CD4-positive, alpha-beta T cell treated with Interleukin-4 for 4 hours (primary cell): Measurements from ENCODE around the gene ZDHHC8.

Source experiments
- DNase-seq: peaks from one replicate; pipeline ENCODE4 v3.0.0-alpha.2; 2020

The ZDHHC8 gene

GRCh38 chr22:20130319-20130718, 1.3 kb upstream of the ZDHHC8 start:
- DNase-seq = no peak

DNA sequence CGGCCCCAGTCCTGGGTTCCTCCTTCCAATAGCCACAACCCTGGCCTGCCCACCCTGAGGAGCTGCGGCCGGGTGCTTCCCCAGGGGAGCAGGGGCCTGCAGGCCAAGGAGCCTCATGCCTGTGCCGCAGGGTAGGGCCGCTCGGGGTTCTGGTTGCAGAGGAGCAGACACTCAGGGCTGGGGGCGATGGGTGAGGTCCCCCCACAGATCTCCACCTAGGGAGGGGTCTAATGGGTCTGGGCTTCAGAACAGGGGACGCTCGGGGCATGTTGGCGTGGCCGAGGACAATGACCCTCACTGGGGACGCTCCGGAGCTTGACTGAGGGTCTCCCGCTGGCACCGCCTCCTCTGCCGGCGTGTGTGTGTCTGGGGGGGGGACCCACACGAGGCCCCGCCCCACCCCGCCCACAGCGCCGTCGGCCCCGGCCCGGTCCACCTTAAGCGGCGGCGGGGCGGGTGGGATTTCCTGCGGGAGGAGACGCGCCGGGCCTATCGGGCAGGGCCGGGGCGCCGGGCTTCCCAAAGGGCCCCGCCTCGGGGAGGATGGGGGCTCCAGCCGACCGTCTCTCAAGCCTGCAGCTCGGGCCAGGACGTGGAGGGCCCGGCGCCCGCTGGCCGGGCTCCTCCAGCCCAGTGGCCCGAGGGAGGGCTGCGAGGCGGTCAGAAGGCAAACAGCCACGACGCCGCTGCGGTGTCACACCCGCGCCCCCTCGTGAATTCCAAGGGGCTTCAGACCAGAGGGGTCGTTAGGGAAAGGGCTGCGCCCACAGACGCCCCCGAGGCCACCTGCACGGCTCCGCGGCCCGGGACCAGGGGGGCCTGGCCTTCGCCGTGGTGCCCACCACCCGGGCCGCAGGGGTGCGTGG, 640 bp upstream of the ZDHHC8 start:
- DNase-seq = peak; percentile 73

- no peak for DNase-seq
Observed at GRCh38 chr22:20131859-20132685, 468 bp downstream of the ZDHHC8 start.

- no peak for DNase-seq
Observed at GRCh38 chr22:20132686-20133246, 1.2 kb downstream of the ZDHHC8 start.

DNA sequence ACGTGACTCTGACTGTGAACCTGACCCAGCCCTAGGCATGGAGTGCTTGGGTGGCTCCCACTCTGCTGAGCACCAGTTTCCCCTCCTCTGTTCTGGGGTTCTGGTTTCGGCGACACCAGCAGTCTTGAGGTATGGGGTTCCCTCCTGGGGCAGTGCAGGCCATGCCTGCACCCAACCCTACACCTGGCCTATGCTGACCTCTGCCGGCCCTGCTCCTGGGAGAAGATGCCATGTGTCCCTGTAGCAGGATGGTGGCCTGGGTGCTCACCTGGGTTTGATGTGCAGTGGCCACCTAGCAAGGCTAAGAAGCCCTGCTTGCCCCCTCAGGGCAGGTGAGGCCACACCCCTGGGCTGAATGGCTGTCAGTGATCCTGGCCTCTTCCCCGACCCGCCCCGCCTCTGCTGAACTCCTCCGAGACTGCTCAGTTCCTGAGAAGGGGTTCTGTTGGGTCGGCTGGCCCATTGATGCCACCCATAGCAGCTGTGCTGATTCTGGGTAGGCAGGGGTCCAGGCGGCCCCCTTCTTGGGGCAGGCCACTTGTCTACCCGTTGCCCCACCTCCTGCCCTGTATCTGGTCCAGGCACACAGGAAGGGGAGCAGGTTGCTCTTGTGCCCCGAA, 2.4 kb downstream of the ZDHHC8 start:
- no peak for DNase-seq

DNA sequence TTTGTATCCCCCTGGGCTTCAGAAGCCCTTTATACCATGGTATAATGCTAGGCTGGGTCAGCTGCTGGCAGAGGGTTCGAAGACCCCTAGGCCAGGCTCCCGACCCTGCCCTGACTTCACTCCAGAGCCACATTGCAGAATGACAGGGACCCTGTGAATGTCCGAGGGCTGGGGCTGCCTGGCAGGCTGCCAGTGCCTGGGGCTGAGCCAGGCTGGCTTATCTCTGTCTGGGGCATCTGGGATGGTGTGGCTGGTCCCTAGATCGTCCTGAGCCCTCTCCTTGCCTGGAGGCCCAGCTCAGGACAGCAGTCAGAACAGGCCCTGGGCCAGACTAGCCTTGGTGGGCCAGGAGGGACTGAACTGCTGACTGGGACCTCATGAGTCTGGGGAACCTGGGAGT, 3.7 kb downstream of the ZDHHC8 start:
- DNase-seq = no peak

DNA sequence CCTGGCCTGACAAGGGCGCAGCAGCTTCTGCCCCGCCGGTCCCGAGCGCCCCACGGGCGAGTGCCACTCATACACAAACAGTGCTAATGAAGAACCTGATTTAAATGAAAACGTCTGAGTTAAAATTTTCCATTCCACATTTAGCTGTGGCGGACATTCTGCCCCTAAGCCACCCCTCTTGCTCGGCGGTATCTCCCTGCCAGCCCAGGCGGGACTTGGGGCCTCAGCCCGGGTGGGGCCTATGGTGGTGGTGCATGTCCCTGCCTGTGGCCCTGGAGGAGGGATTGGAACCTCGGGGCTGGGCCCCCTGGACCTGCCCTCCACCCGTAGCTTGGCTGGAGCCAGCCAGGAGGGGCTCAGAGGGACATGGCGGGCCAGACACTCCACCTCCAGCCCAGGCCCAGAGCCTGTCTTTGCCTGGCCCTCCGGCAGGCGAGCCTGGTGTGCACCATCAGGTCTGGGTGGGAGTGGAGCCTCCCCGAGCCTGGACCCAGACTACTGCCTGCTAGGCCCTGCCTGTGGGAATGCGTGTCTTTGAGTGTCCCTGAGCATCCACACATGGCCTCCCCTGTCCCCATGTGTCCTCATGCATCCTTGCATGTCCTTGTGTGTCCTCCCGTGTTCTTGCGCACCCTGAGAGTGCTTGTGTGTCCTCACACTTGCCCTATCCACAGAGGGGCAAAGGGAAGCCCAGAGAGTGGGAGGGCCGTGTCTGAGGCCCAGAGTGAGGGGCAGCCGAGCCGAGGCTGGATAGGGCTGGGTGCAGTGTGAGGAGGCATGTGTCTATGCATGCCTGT, 4.4 kb downstream of the ZDHHC8 start:
- no peak for DNase-seq

GRCh38 chr22:20136603-20136873, 4.9 kb downstream of the ZDHHC8 start:
- DNase-seq = no peak

DNA sequence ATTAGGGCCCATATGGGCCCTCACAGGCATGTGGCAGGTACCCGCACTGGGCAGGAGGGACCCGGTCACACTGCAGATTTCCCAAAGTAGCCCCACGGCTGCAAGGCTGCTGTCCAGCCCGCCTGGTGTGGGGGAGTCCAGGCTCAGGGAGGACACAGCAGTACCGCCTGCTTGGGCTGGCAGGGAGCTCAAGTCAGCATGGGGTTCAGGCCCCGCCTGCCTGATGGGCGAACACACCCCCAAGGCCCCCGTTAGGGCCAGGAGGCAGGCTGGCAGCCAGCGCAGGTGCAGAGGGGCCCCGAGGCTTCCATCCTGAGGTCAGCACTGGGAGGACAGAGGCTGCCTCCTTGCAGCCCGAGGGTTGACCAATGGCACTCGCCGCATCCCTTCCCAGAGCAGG, 5.5 kb downstream of the ZDHHC8 start:
- no peak for DNase-seq

- no peak for DNase-seq
Observed at GRCh38 chr22:20137671-20138416, 6.2 kb downstream of the ZDHHC8 start.

- DNase-seq = no peak
Observed at GRCh38 chr22:20138417-20138738, 6.8 kb downstream of the ZDHHC8 start.

DNA sequence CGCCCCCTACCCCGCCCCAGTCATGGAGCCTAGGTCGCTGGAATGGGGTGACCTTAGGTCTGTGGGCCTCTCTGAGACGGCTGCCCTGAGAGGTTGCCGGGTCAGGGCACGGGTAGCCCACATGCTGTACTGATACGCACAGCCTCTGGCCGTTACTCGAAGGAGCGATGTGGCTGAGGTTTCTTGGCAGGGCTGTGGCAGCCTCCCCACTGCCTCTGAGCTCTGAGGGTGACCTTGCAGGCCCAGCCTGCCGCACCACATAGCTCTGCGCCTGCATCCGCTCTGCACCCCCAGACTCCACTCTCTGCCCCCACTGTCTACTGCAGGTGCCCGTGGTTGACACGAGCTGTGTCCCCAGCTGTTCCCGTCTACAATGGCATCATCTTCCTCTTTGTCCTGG, 7.3 kb downstream of the ZDHHC8 start:
- no peak for DNase-seq

DNA sequence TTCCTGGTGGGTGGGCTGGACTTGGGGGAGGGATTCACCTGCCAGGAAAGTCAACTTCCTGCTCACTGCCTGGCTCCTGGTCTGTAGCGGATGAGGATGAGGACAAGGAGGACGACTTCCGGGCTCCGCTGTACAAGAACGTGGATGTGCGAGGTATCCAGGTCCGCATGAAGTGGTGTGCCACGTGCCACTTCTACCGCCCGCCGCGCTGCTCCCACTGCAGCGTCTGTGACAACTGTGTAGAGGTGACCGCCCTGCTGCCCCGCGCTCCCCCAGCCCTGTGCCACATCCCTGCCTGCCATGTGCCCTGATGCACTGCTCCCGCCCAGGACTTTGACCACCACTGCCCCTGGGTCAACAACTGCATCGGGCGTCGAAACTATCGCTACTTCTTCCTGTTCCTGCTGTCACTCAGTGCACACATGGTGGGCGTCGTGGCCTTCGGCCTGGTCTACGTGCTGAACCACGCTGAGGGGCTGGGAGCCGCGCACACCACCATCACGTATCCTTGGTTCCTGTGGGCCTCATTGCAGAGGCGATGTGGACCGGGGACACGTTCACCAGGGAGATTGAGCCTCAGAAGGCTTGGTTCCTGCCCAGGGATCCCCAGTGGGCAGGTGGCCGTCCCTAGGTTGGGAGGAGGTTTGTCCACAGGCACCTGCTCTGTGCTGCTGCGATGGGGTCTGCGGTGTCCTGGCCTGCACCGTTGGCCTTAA, 7.9 kb downstream of the ZDHHC8 start:
- no peak for DNase-seq

DNA sequence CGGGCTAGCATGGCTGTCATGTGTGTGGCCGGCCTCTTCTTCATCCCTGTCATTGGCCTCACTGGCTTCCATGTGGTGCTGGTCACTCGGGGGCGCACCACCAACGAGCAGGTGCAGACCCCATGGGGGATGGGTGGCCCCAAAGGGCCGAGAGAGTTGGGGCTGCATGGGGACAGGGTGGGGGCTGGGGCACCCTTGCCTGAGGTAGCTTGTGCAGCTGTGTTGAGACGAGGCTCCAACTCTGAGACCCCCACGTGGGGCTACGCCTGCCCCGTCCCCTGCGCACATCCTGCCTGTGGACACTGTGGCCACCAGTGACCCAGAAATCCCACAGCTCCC, 8.5 kb downstream of the ZDHHC8 start:
- no peak for DNase-seq

- DNase-seq = no peak
Observed at GRCh38 chr22:20140521-20140964, 8.9 kb downstream of the ZDHHC8 start.

- DNase-seq = no peak
Observed at GRCh38 chr22:20141186-20142077, 9.8 kb downstream of the ZDHHC8 start.

DNA sequence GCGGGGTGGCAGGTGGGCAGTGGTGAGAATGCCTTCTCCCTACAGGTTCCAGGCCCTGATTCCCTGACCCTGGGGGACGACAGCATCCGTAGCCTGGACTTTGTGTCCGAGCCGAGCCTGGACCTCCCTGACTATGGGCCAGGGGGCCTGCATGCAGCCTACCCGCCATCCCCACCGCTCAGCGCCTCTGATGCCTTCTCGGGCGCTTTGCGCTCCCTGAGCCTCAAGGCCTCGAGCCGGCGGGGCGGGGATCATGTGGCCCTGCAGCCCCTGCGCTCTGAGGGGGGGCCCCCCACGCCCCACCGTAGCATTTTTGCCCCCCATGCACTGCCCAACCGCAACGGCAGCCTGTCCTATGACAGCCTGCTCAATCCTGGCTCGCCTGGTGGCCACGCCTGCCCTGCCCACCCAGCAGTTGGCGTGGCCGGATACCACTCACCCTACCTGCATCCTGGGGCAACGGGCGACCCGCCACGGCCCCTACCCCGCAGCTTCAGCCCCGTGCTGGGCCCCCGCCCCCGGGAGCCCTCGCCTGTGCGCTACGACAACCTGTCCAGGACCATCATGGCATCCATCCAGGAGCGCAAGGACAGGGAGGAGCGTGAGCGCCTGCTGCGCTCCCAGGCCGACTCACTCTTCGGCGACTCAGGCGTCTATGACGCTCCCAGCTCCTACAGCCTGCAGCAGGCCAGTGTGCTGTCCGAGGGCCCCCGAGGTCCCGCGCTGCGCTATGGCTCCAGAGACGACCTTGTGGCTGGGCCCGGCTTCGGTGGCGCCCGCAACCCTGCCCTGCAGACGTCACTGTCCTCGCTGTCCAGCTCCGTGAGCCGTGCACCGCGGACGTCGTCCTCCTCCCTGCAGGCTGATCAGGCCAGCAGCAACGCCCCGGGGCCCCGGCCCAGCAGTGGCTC, 11.4 kb downstream of the ZDHHC8 start:
- DNase-seq = no peak

DNA sequence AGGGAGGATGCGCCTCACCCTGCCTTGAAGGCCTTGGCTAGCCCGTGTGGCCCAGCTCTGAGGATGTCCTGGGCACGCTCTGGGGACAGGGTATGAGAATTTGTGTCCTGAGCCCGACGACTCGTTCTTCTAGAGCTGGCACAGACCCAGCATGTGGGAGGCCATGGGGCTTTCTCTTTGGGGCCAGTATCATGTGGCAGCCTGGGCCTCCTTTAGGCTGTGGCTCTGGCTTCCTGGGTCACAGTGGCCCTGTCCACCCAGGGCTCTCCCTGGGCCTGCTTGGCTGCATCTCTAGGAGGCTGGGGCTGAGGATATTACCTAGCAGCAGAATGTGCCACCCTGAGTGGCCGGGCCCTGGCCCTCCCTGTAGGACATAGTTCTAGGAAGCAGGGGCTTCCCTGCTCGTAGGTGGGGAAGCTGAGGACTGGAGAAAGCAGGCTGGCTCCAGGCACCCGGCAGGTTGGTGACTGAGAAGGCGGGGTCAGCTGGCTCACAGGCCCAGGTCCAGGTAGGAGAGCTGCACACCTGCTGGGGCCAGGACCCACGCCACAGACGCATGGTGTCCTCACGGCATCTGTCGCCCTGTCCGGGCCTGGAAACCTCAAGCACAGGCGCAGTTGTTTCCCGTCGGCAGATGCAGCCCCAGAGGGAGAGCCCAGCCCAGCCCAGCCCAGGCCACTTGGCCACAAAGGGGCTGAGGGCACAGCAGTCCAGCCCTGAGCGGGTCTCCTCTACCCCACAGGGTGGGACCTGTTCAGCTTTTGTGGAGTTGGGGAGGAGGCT, 12.5 kb downstream of the ZDHHC8 start:
- DNase-seq = no peak
